HFF-Myc (cell line): ENCODE measurements around the gene IL21.

Source experiments
- DNase-seq: peaks from one replicate; pipeline ENCODE4 v3.0.0-alpha.2; 2011; ENCODE audit warnings: low read depth; ENCODE audit errors: extremely low read depth
- H3K4me3 ChIP-seq: replicated peaks from 2 replicates; pipeline ENCODE4 v1.5.1; 2011; ENCODE audit warnings: low read depth, mild to moderate bottlenecking, control low read depth, low read length
- CTCF ChIP-seq: IDR thresholded peaks from 2 replicates; pipeline ENCODE4 v1.5.1; 2012; ENCODE audit warnings: mild to moderate bottlenecking, low read depth, low read length, control low read depth; ENCODE audit errors: missing control alignments

Gene IL21

GRCh38 chr4:122652379-122652778 is 31.5 kb upstream of the IL21 start:
- peak; percentile 67 for TF ChIP-seq CTCF
- no peak for DNase-seq
- H3K4me3 ChIP-seq = no peak overlapping the region

GRCh38 chr4:122650148-122650547 is 29.3 kb upstream of the IL21 start:
- no peak for TF ChIP-seq CTCF
- no peak for DNase-seq

GRCh38 chr4:122647656-122648055 is 26.8 kb upstream of the IL21 start:
- no peak for TF ChIP-seq CTCF
- no peak for DNase-seq
- no peak overlapping the region for H3K4me3 ChIP-seq

More at GRCh38 chr4:122650148-122650547, 29.3 kb upstream of the IL21 start:
- H3K4me3 ChIP-seq = no peak overlapping the region

GRCh38 chr4:122643257-122643656 is 22.4 kb upstream of the IL21 start:
- TF ChIP-seq CTCF = no peak
- no peak for DNase-seq
- no peak overlapping the region for H3K4me3 ChIP-seq

GRCh38 chr4:122639181-122639580 is 18.3 kb upstream of the IL21 start:
- H3K4me3 ChIP-seq = no peak overlapping the region
- no peak for TF ChIP-seq CTCF
- no peak for DNase-seq

- no peak for TF ChIP-seq CTCF
- no peak for DNase-seq
Observed at GRCh38 chr4:122636697-122637096, 15.8 kb upstream of the IL21 start.

GRCh38 chr4:122635205-122635604 is 14.3 kb upstream of the IL21 start:
- no peak for DNase-seq
- TF ChIP-seq CTCF = no peak
- no peak overlapping the region for H3K4me3 ChIP-seq

More at GRCh38 chr4:122636697-122637096, 15.8 kb upstream of the IL21 start:
- H3K4me3 ChIP-seq = no peak overlapping the region
